H9 (cell line): ENCODE results near the gene SLC9A1. TPM values are rescaled to one million over a fixed set of nuclear protein-coding genes. Genes with fewer than 3 reads are reported as not detected.
A peak's percentile ranks its signal among the peaks of the same experiment; 100 is the strongest.

Source experiments
- DNase-seq: peaks from one replicate; pipeline ENCODE4 v3.0.0-alpha.2; 2017
- H2AFZ ChIP-seq: one replicate; pipeline ENCODE4 v1.6.1; 2013; ENCODE audit warnings: mild to moderate bottlenecking, low read length, control low read depth, moderate library complexity
- H2AK5ac ChIP-seq: 2 replicates; pipeline ENCODE4 v1.6.1; 2013; ENCODE audit warnings: low read length, control low read depth, mixed read lengths; ENCODE audit not compliant: insufficient read length
- H2BK120ac ChIP-seq: one replicate; pipeline ENCODE4 v1.6.1; 2013; ENCODE audit warnings: low read depth, mild to moderate bottlenecking, low read length, control low read depth, inconsistent platforms; ENCODE audit not compliant: poor library complexity, severe bottlenecking
- H2BK12ac ChIP-seq: 2 replicates; pipeline ENCODE4 v1.6.1; 2013; ENCODE audit warnings: low read length, control low read depth, mixed read lengths, low read depth; ENCODE audit not compliant: insufficient read length
- H2BK15ac ChIP-seq: 2 replicates; pipeline ENCODE4 v1.6.1; 2013; ENCODE audit warnings: low read depth, low read length, control low read depth
- H2BK20ac ChIP-seq: one replicate; pipeline ENCODE4 v1.6.1; 2013; ENCODE audit warnings: low read depth, mild to moderate bottlenecking, low read length, control low read depth, inconsistent platforms; ENCODE audit not compliant: poor library complexity, severe bottlenecking
- H2BK5ac ChIP-seq: 2 replicates; pipeline ENCODE4 v1.6.1; 2013; ENCODE audit warnings: low read length, control low read depth, mixed read lengths; ENCODE audit not compliant: insufficient read length
- H3K14ac ChIP-seq: 2 replicates; pipeline ENCODE4 v1.6.1; 2013; ENCODE audit warnings: low read length, control low read depth; ENCODE audit not compliant: insufficient read depth
- H3K18ac ChIP-seq: 2 replicates; pipeline ENCODE4 v1.6.1; 2013; ENCODE audit warnings: low read depth, mild to moderate bottlenecking, mixed read lengths, low read length, control low read depth; ENCODE audit not compliant: insufficient read length
- H3K23ac ChIP-seq: 2 replicates; pipeline ENCODE4 v1.6.1; 2013; ENCODE audit warnings: low read length, control low read depth, mixed read lengths, low read depth; ENCODE audit not compliant: insufficient read length
- H3K23me2 ChIP-seq: 2 replicates; pipeline ENCODE4 v1.6.1; 2013; ENCODE audit warnings: low read depth, mild to moderate bottlenecking, mixed read lengths, low read length, control low read depth; ENCODE audit not compliant: insufficient read length, poor library complexity, severe bottlenecking
- H3K27ac ChIP-seq: 2 replicates; pipeline ENCODE4 v1.5.1; 2013; ENCODE audit warnings: low read length, control low read depth, mixed read lengths, low read depth; ENCODE audit not compliant: insufficient read length
- H3K27me3 ChIP-seq: 2 replicates; pipeline ENCODE4 v1.6.1; 2013; ENCODE audit warnings: low read length, control low read depth, inconsistent platforms; ENCODE audit not compliant: insufficient read depth
- H3K4ac ChIP-seq: 2 replicates; pipeline ENCODE4 v1.6.1; 2013; ENCODE audit warnings: low read depth, mild to moderate bottlenecking, control low read depth, inconsistent platforms, low read length, moderate library complexity
- H3K4me1 ChIP-seq: 2 replicates; pipeline ENCODE4 v1.6.1; 2013; ENCODE audit warnings: low read length, control low read depth, inconsistent platforms; ENCODE audit not compliant: insufficient read depth
- H3K4me2 ChIP-seq: 2 replicates; pipeline ENCODE4 v1.6.1; 2013; ENCODE audit warnings: low read length, control low read depth, mixed read lengths; ENCODE audit not compliant: insufficient read length, insufficient read depth
- H3K56ac ChIP-seq: 2 replicates; pipeline ENCODE4 v1.6.1; 2013; ENCODE audit warnings: low read depth, mild to moderate bottlenecking, mixed read lengths, low read length, control low read depth; ENCODE audit not compliant: insufficient read length
- H3K79me1 ChIP-seq: 2 replicates; pipeline ENCODE4 v1.6.1; 2013; ENCODE audit warnings: low read depth, mild to moderate bottlenecking, moderate library complexity, low read length, control low read depth, inconsistent platforms; ENCODE audit not compliant: insufficient read depth, poor library complexity, severe bottlenecking
- H3K79me2 ChIP-seq: 2 replicates; pipeline ENCODE4 v1.6.1; 2013; ENCODE audit warnings: low read length, control low read depth, inconsistent platforms; ENCODE audit not compliant: insufficient read depth
- H3K9ac ChIP-seq: 2 replicates; pipeline ENCODE4 v1.6.1; 2013; ENCODE audit warnings: low read length, control low read depth, mixed read lengths; ENCODE audit not compliant: insufficient read length; ENCODE audit errors: extremely low read depth
- H3K9me3 ChIP-seq: one replicate; pipeline ENCODE4 v1.6.1; 2013; ENCODE audit warnings: low read depth, low read length, inconsistent platforms; ENCODE audit not compliant: control insufficient read depth
- H3T11ph ChIP-seq: one replicate; pipeline ENCODE4 v1.6.1; 2013; ENCODE audit warnings: mild to moderate bottlenecking, low read length, control low read depth, inconsistent platforms
- H4K20me1 ChIP-seq: one replicate; pipeline ENCODE4 v1.6.1; 2013; ENCODE audit not compliant: control insufficient read depth, insufficient read length, insufficient read depth
- H4K5ac ChIP-seq: 2 replicates; pipeline ENCODE4 v1.6.1; 2013; ENCODE audit warnings: low read depth, mild to moderate bottlenecking, mixed read lengths, low read length, control low read depth; ENCODE audit not compliant: insufficient read length
- H4K8ac ChIP-seq: replicated peaks from 2 replicates; pipeline ENCODE4 v1.6.1; 2013; ENCODE audit warnings: low read length, control low read depth, mixed read lengths, low read depth; ENCODE audit not compliant: insufficient read length
- H4K91ac ChIP-seq: 2 replicates; pipeline ENCODE4 v1.6.1; 2013; ENCODE audit warnings: low read depth, mild to moderate bottlenecking, moderate library complexity, mixed read lengths, low read length, control low read depth; ENCODE audit not compliant: insufficient read length
- H3K27ac Mint-ChIP-seq, 3 experiments: 2 replicates in 2 of 3; 3 replicates in 1 of 3; pipeline ENCODE4 v1.8.0; 2020 to 2021; ENCODE audit warnings: mixed read lengths in 3 of 3, mild to moderate bottlenecking in 1 of 3, moderate library complexity in 1 of 3
- H3K27me3 Mint-ChIP-seq: 2 replicates; pipeline ENCODE4 v1.8.0; 2021; ENCODE audit warnings: low read depth, mild to moderate bottlenecking, moderate library complexity, mixed read lengths
- H3K36me3 Mint-ChIP-seq, 3 experiments: 2 replicates in 2 of 3; 3 replicates in 1 of 3; pipeline ENCODE4 v1.8.0; 2020 to 2021; ENCODE audit warnings: low read depth in 3 of 3, mixed read lengths in 3 of 3; ENCODE audit not compliant: insufficient read depth in 1 of 3
- H3K4me1 Mint-ChIP-seq, 2 experiments: 2 replicates each; pipeline ENCODE4 v1.8.0; 2020; ENCODE audit warnings: mixed read lengths in 2 of 2
- H3K4me3 Mint-ChIP-seq, 2 experiments: 2 replicates in 1 of 2; 3 replicates in 1 of 2; pipeline ENCODE4 v1.8.0; 2020 to 2021; ENCODE audit warnings: mild to moderate bottlenecking in 2 of 2, mixed read lengths in 2 of 2, moderate library complexity in 1 of 2
- H3K9me3 Mint-ChIP-seq, 2 experiments: 2 replicates in 1 of 2; 3 replicates in 1 of 2; pipeline ENCODE4 v1.8.0; 2020; ENCODE audit warnings: mild to moderate bottlenecking in 2 of 2, mixed read lengths in 2 of 2, moderate library complexity in 1 of 2
- CTCF ChIP-seq: fragments of 200-600 bp; sonication (generic); conservative IDR thresholded peaks from 3 replicates; pipeline ENCODE4 v1.8.0; 2021; ENCODE audit warnings: antibody characterized with exemption, mild to moderate bottlenecking
- WGBS: extraction: QIAGEN DNeasy Blood & Tissue Kit; methylation state at CpG from one replicate; pipeline ENCODE4 v1.1.7; 2013; ENCODE audit warnings: missing lambda C conversion rate, low lambda C conversion rate, mixed read lengths; ENCODE audit not compliant: insufficient read length; ENCODE audit errors: extremely low coverage; 5-methylcytosine and 5-hydroxymethylcytosine counted together
- total RNA-seq: library from RNA; stranded (reverse); gene quantifications from 2 replicates; pipeline ENCODE4 v1.2.1, GENCODE V29; 2021

SLC9A1 gene
- total RNA-seq, 1 experiment from 2014 or later: 20.8 TPM

- no peak overlapping the region for H2AFZ ChIP-seq
- H3K9ac ChIP-seq: no peak overlapping the region
- WGBS: no CpG with 5 or more reads among the region's 4 CpGs
- TF ChIP-seq CTCF: no peak
- no peaks in the 10 kb centered on the region for H3K4me1 ChIP-seq
- no peak overlapping the region; the same call in 1 of the 2 replicates for H3K14ac ChIP-seq
- no peak overlapping the region for H2BK12ac ChIP-seq
- H3K4me2 ChIP-seq: no peak overlapping the region
- H2BK20ac ChIP-seq: no peak overlapping the region
- no peaks in the 10 kb centered on the region for H3K27me3 Mint-ChIP-seq
- no peaks in the 10 kb centered on the region; a peak in 1 of 5 replicates for H3K9me3 Mint-ChIP-seq
- no peaks in the 10 kb centered on the region for H3K79me2 ChIP-seq
- H4K5ac ChIP-seq: no peak overlapping the region
- H3K23me2 ChIP-seq: no peaks in the 10 kb centered on the region
- no peak overlapping the region; a peak in 2 of 7 replicates for H3K27ac Mint-ChIP-seq
- no peak overlapping the region for H4K91ac ChIP-seq
- H4K8ac ChIP-seq: no peak overlapping the region
- DNase-seq: no peak
- no peak overlapping the region for H2BK15ac ChIP-seq
- peaks cover 23 to 28% of the 10 kb centered on the region in 2 experiments for H3K4me1 Mint-ChIP-seq
- H3K27me3 ChIP-seq: no peaks in the 10 kb centered on the region
- H3K18ac ChIP-seq: no peak overlapping the region
- peaks cover 2 to 9% (median 5%) of the 10 kb centered on the region in 3 experiments; a peak in 5 of 7 replicates for H3K36me3 Mint-ChIP-seq
- H3K4ac ChIP-seq: no peak overlapping the region
- no peak overlapping the region for H2BK120ac ChIP-seq
- no peak overlapping the region for H3T11ph ChIP-seq
- peak overlapping the region; percentile 10 for H3K56ac ChIP-seq
- no peak overlapping the region for H2BK5ac ChIP-seq
- H4K20me1 ChIP-seq: no peaks in the 10 kb centered on the region
- no peak overlapping the region for H3K27ac ChIP-seq
- no peak overlapping the region for H3K4me3 Mint-ChIP-seq
- H3K79me1 ChIP-seq: no peaks in the 10 kb centered on the region
- H3K9me3 ChIP-seq: no peaks in the 10 kb centered on the region
- no peak overlapping the region for H2AK5ac ChIP-seq
- H3K23ac ChIP-seq: no peak overlapping the region
Observed at GRCh38 chr1:27103498-27103897, 51.4 kb downstream of the SLC9A1 start.
